ENCODE measurements around the gene ZNF19.

- TF ChIP-seq CTCF (conservative IDR thresholded peaks at IDR 0.05; ENCODE audit: low read depth, low read length) (no peak), EZH2 (IDR thresholded peaks at IDR 0.05; ENCODE audit: borderline replicate concordance, low read depth, low read length, poor library complexity, severe bottlenecking) (no peak)
Observed at GRCh38 chr16:71490361-71490760, 1.2 kb upstream of the ZNF19 start.
